NCI-H1105 (cell line): ENCODE measurements around the gene FBXL4.
"Not testable (repeated sequence)": the region's sequence is repeated elsewhere in the genome, so short reads cannot be mapped to it uniquely, and the experiment has no call there.

Experiments used
- DNase-seq: peaks from one replicate; lab custom pipeline; 2025; lab: John Stamatoyannopoulos, UW

FBXL4 gene

GRCh38 chr6:98945311-98946115 is 2.2 kb downstream of the FBXL4 start:
- no peak for DNase-seq

- no peak for DNase-seq
These were observed 3.1 kb downstream of the FBXL4 start for GRCh38 chr6:98944598-98945081.

- DNase-seq: no peak
These were observed 3.6 kb downstream of the FBXL4 start for GRCh38 chr6:98944168-98944567.

- no peak for DNase-seq
These were observed 5.4 kb downstream of the FBXL4 start for GRCh38 chr6:98942263-98942803.

DNA sequence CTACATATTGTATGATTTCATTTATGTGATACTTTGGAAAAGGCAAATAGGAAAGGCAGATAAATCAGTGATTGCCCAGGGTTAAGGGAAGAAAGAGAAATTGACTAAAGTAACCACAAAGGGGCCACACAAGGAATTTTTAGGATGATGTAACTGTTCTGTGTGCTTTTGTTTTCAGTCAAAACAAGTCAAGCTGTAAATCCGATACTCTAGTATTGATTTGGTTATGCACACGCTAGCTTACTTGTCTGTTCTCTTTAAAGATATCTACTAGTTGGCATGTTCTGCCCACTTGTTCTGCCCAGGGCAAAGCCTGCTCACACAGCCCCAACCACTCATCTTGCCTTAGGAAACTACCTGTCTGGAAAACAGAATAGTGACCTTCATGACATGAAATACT is 6.4 kb downstream of the FBXL4 start:
- DNase-seq: no peak

GRCh38 chr6:98937351-98937750 is 10.4 kb downstream of the FBXL4 start:
- no peak for DNase-seq

- no peak for DNase-seq
These were observed 15.4 kb downstream of the FBXL4 start for GRCh38 chr6:98932381-98932780.

- DNase-seq: no peak
These were observed 16.1 kb downstream of the FBXL4 start for GRCh38 chr6:98931696-98932095.

GRCh38 chr6:98929498-98930060 is 18.2 kb downstream of the FBXL4 start:
- no peak for DNase-seq

GRCh38 chr6:98928688-98929087 is 19.1 kb downstream of the FBXL4 start:
- no peak for DNase-seq

- peak; percentile 74 for DNase-seq
These were observed 20.2 kb downstream of the FBXL4 start for GRCh38 chr6:98927534-98927933.

DNA sequence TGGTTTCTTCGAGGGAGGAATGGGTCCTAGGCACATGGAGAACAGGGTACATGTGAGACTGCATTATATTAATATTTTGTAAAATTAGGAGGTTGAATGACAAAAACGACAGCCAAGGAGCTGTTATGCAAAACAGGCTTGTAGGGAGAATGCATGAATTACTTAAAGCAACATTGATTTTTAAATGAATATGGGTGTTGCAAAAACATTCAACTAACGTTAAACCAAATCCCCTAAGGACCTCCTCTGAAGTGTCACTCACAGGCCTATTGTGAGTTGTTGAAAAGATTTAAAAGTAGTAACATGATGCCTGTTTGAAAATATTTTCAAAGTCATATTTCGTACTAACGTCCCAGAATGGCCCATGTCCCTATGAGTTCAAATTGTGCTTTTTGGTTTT is 21.9 kb downstream of the FBXL4 start:
- DNase-seq: no peak

- DNase-seq: peak; percentile 78
These were observed 23.1 kb downstream of the FBXL4 start for GRCh38 chr6:98924647-98925046.

GRCh38 chr6:98920904-98921431 is 26.8 kb downstream of the FBXL4 start:
- DNase-seq: no peak

- DNase-seq: not testable (repeated sequence)
These were observed 36.8 kb downstream of the FBXL4 start for GRCh38 chr6:98910946-98911345.

- no peak for DNase-seq
These were observed 38.5 kb downstream of the FBXL4 start for GRCh38 chr6:98909236-98909635.

- not testable (repeated sequence) for DNase-seq
These were observed 41.4 kb downstream of the FBXL4 start for GRCh38 chr6:98906342-98906741.

GRCh38 chr6:98905759-98906158 is 42.0 kb downstream of the FBXL4 start:
- no peak for DNase-seq

DNA sequence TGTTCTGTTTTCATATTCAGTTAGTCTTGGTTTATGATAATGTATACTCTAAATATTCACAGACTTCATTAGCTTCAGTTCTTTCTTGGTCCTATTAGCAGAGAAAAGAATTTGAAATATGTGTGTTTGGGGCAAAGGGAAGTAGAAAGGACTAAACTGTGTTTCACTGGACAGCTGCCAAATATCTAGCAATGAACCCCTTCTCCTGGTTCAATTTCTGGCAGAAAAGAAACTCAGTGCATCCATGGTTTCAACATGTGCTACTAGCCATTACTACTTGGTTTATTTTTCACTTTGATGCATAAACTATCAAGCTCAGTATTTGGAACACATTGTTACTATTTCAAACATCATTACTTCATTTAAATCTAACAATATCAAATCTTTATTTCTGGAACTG is 43.6 kb downstream of the FBXL4 start:
- DNase-seq: no peak

DNA sequence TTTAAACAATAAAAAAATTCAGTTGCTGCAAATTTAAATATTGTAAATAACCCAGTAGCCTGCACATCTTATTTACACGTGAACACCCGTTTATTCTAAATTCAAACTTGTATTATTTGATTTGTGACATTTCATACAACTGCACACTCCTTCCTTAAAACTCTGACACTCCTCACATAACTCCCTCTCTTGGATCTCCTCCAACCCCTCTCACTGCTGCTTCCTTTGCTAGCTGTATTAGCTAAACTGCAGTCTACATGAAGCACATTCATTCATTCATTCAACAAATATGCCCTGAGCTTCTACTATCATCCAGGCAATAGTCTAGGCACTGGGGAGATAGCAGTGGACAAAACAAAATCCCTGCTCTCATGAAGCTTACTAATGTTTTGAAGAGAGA is 47.0 kb downstream of the FBXL4 start:
- DNase-seq: no peak

GRCh38 chr6:98894810-98895209 is 52.9 kb downstream of the FBXL4 start:
- no peak for DNase-seq

- DNase-seq: no peak
These were observed 60.1 kb downstream of the FBXL4 start for GRCh38 chr6:98887650-98888049.

DNA sequence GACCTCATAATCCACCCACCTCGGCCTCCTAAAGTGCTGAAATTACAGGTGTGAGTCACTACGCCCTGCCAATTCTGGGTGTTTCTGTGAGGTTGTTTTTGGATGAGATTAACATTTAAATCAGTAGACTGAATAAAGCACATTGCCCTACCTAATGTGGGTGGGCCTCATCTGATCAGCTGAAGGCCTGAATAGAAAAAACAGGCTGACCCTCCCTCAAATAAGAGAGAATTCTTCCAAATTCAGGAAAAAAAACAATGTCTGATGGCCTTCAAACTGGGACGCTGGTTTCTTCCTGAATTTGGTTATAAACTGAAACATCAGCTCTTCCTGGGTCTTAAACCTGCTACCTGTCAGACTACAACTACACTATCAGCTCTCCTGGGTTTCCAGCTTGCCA is 62.4 kb downstream of the FBXL4 start:
- DNase-seq: no peak
